Measurements from ENCODE around the gene OR5K4.

OR5K4 gene

GRCh38 chr3:98341758-98342157 lies 11.9 kb upstream of the OR5K4 start:
- TF ChIP-seq, protein P1, sequence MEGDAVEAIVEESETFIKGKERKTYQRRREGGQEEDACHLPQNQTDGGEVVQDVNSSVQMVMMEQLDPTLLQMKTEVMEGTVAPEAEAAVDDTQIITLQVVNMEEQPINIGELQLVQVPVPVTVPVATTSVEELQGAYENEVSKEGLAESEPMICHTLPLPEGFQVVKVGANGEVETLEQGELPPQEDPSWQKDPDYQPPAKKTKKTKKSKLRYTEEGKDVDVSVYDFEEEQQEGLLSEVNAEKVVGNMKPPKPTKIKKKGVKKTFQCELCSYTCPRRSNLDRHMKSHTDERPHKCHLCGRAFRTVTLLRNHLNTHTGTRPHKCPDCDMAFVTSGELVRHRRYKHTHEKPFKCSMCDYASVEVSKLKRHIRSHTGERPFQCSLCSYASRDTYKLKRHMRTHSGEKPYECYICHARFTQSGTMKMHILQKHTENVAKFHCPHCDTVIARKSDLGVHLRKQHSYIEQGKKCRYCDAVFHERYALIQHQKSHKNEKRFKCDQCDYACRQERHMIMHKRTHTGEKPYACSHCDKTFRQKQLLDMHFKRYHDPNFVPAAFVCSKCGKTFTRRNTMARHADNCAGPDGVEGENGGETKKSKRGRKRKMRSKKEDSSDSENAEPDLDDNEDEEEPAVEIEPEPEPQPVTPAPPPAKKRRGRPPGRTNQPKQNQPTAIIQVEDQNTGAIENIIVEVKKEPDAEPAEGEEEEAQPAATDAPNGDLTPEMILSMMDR (IDR thresholded peaks at IDR 0.05; ENCODE audit: control insufficient read depth, insufficient read depth, low read depth, low read length, missing control alignments): no peak
- no peak overlapping the region for H3K4me3 ChIP-seq (ENCODE audit: control insufficient read depth, low read depth, low read length)

GRCh38 chr3:98343647-98344507 lies 9.8 kb upstream of the OR5K4 start:
- no peak for DNase-seq (ENCODE audit: low read depth)
- no peak overlapping the region for H3K4me3 ChIP-seq (ENCODE audit: control insufficient read depth, low read depth, low read length)
- TF ChIP-seq, protein P1 (IDR thresholded peaks at IDR 0.05; ENCODE audit: control insufficient read depth, insufficient read depth, low read depth, low read length, missing control alignments): peak; percentile 67

More at GRCh38 chr3:98341758-98342157, 11.9 kb upstream of the OR5K4 start:
- DNase-seq (ENCODE audit: low read depth): no peak

GRCh38 chr3:98350082-98350481 lies 3.6 kb upstream of the OR5K4 start:
- H3K4me3 ChIP-seq (ENCODE audit: control insufficient read depth, low read depth, low read length): no peak overlapping the region
- no peak for DNase-seq (ENCODE audit: low read depth)
- TF ChIP-seq, protein P1 (IDR thresholded peaks at IDR 0.05; ENCODE audit: control insufficient read depth, insufficient read depth, low read depth, low read length, missing control alignments): no peak

GRCh38 chr3:98359250-98359649 lies 5.6 kb downstream of the OR5K4 start:
- no peak for DNase-seq (ENCODE audit: low read depth)
- no peak overlapping the region for H3K4me3 ChIP-seq (ENCODE audit: control insufficient read depth, low read depth, low read length)

GRCh38 chr3:98359993-98360675 lies 6.5 kb downstream of the OR5K4 start:
- DNase-seq (ENCODE audit: low read depth): no peak

More at GRCh38 chr3:98359250-98359649, 5.6 kb downstream of the OR5K4 start:
- TF ChIP-seq, protein P1 (IDR thresholded peaks at IDR 0.05; ENCODE audit: control insufficient read depth, insufficient read depth, low read depth, low read length, missing control alignments): no peak

GRCh38 chr3:98360681-98361080 lies 7.0 kb downstream of the OR5K4 start:
- H3K4me3 ChIP-seq (ENCODE audit: control insufficient read depth, low read depth, low read length): no peak overlapping the region
- TF ChIP-seq, protein P1 (IDR thresholded peaks at IDR 0.05; ENCODE audit: control insufficient read depth, insufficient read depth, low read depth, low read length, missing control alignments): no peak
- no peak for DNase-seq (ENCODE audit: low read depth)

More at GRCh38 chr3:98359993-98360675, 6.5 kb downstream of the OR5K4 start:
- H3K4me3 ChIP-seq (ENCODE audit: control insufficient read depth, low read depth, low read length): no peak overlapping the region
- TF ChIP-seq, protein P1 (IDR thresholded peaks at IDR 0.05; ENCODE audit: control insufficient read depth, insufficient read depth, low read depth, low read length, missing control alignments): no peak

Measured in AG09309 (cell line).